AG04450 (cell line): ENCODE results near the gene MRRF. TPM values are rescaled to one million over a fixed set of nuclear protein-coding genes. Genes with fewer than 3 reads are reported as not detected.

Source experiments
- CTCF ChIA-PET: fragments of 300-600, 350-600 bp; formaldehyde crosslinking; extraction: SDS; loops from one replicate; lab custom pipeline; 2022; ENCODE audit warnings: antibody characterized with exemption, inconsistent platforms; lab: Charles Lee
- POLR2A ChIA-PET: fragments of 350-600 bp; formaldehyde crosslinking; extraction: SDS; loops from one replicate; lab custom pipeline; 2021; ENCODE audit warnings: antibody characterized with exemption, inconsistent platforms; lab: Yijun Ruan, JAX
- DNase-seq: peaks from one replicate; pipeline ENCODE4 v3.0.0-alpha.2; 2011; ENCODE audit warnings: low read depth, low spot score
- H3K27ac ChIP-seq: one replicate; pipeline ENCODE4 v1.5.1; 2012; ENCODE audit warnings: low read depth, low read length, control low read depth
- H3K27me3 ChIP-seq: one replicate; pipeline ENCODE4 v1.6.0; 2012; ENCODE audit warnings: low read length; ENCODE audit not compliant: control insufficient read depth, insufficient read depth
- H3K4me3 ChIP-seq: 2 replicates; pipeline ENCODE4 v1.5.1; 2011; ENCODE audit warnings: mild to moderate bottlenecking, low read depth, low read length, control low read depth
- H3K9me3 ChIP-seq: 2 replicates; pipeline ENCODE4 v1.5.1; 2012; ENCODE audit warnings: low read length; ENCODE audit not compliant: control insufficient read depth, insufficient read depth
- polyA plus RNA-seq: library from polyadenylated mRNA; depleted of rRNA; stranded (reverse); fragments of >200 nt; gene quantifications from 2 replicates; pipeline ENCODE4 v1.2.3, GENCODE V29; 2011
- TF ChIP-seq, protein P1 (sequence below): IDR thresholded peaks from 2 replicates; pipeline ENCODE4 v1.5.1; 2011; ENCODE audit warnings: low read depth, low read length, control low read depth, inconsistent platforms

The MRRF gene
- polyA plus RNA-seq, 1 experiment = 50.1 TPM

DNA sequence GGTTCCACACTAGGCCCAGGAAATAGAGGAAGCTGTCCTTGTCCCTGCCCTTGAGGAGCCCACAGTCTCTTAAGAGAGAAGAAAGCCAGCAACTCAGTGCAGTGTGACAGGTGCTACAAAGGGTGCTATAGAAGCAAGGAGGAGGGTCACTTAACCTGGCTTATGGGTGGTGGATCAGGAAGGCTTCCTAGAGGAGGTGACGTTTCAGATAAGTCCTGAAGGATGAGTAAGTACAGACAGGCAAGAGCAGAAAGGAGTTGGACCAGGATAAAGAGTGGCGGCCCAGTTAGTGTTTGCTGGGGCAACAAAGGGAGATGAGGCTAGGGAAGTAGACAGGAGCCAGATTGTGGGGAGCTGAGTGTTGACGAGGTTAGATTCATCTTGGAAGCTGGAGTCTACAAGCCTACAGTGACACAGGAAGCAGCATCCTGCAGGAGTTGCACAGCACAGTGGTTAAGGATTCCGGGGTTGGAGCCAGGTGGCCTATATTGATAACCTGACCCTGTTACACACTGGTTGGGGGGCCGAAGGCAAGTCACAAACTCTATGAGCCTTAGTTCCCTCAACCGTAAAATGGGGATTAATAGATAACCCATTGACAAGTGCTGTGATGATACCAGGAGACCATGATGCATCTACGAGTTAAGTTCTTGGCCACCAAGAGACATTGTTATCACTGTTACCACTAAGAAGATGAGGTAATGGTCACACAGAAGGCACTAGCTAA lies 30.5 kb upstream of the MRRF start:
- TF ChIP-seq, protein P1, sequence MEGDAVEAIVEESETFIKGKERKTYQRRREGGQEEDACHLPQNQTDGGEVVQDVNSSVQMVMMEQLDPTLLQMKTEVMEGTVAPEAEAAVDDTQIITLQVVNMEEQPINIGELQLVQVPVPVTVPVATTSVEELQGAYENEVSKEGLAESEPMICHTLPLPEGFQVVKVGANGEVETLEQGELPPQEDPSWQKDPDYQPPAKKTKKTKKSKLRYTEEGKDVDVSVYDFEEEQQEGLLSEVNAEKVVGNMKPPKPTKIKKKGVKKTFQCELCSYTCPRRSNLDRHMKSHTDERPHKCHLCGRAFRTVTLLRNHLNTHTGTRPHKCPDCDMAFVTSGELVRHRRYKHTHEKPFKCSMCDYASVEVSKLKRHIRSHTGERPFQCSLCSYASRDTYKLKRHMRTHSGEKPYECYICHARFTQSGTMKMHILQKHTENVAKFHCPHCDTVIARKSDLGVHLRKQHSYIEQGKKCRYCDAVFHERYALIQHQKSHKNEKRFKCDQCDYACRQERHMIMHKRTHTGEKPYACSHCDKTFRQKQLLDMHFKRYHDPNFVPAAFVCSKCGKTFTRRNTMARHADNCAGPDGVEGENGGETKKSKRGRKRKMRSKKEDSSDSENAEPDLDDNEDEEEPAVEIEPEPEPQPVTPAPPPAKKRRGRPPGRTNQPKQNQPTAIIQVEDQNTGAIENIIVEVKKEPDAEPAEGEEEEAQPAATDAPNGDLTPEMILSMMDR = no peak
- peaks cover 29% of the 10 kb centered on the region for H3K27me3 ChIP-seq
- ChIA-PET CTCF (no interaction called here), POLR2A (no interaction called here)
- H3K4me3 ChIP-seq = no peak overlapping the region
- no peak overlapping the region for H3K27ac ChIP-seq
- H3K9me3 ChIP-seq = no peaks in the 10 kb centered on the region
- no peak for DNase-seq

DNA sequence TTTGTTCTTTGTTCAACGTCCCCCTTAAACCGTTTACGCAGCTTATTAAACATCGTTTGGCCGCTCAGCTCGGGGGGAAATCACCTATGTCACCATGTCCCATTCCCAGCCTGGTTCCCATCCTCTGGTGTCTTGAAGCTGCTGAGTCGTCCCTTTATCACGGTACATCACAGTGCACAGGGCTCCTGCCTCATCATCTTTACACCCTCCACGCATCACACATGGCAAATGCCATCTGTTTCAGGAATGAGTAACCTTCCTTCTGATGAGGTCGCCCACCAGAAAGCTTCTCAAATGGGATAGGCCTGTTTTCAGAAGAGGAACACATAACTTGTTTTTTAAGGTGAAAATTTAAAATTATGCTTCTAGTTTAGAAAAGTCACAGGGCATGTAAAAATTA lies 28.0 kb upstream of the MRRF start:
- no peak overlapping the region for H3K4me3 ChIP-seq
- H3K27me3 ChIP-seq = peaks cover 10% of the 10 kb centered on the region
- TF ChIP-seq, protein P1 = no peak
- no peaks in the 10 kb centered on the region for H3K9me3 ChIP-seq
- no peak overlapping the region for H3K27ac ChIP-seq
- CTCF ChIA-PET = no interaction called here
- DNase-seq = no peak
- POLR2A ChIA-PET = no interaction called here

DNA sequence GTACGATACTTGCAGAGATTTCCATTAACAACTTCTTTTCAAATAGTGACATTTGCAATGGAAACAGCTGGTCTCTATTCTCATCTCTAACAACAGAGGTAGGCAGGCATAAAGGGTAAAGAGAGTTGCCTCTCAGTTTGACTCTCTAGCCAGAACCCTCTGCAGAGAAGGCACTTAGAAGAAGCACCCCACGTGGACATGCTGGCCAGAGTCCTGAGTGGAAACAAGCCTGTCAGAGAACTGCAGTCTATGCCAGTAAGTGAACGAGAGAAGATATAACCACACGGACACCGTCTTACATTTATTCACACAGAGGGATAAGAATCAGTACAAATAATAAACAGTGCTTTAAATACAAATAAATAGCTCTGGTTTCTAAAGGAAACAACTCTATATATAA lies 25.0 kb upstream of the MRRF start:
- Histone ChIP-seq H3K4me3 (no peak overlapping the region), H3K27me3 (no peaks in the 10 kb centered on the region), H3K27ac (no peak overlapping the region), H3K9me3 (no peaks in the 10 kb centered on the region)
- no peak for DNase-seq
- TF ChIP-seq, protein P1 = no peak
- POLR2A ChIA-PET = interaction anchor here (0.6 kb wide), 1 partner anchor 18 kb away, joined by 3 read pairs; no protein-coding TSS in a partner anchor
- CTCF ChIA-PET = no interaction called here

DNA sequence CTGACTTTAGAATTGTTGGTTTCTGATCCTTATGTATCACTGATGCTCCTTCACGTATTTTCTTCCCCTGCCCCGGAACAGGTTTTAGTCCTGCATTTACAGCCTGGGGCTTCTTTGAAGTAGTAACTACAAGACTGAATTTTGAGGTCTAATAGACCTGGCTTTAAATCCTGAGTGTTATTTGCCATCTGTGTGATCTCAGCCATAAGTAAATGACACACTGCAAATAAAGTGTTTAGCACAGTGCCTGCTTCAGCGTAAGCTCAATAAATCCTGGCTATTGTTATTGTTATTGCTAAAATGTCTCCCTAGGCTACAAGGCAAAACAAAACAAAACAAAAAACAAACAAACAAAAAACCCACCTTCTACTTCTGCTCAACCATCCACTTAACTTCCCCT lies 20.3 kb upstream of the MRRF start:
- H3K27ac ChIP-seq = no peak overlapping the region
- DNase-seq = no peak
- H3K9me3 ChIP-seq = no peaks in the 10 kb centered on the region
- H3K27me3 ChIP-seq = no peaks in the 10 kb centered on the region
- CTCF ChIA-PET = no interaction called here
- no peak overlapping the region for H3K4me3 ChIP-seq
- TF ChIP-seq, protein P1 = no peak
- POLR2A ChIA-PET = no interaction called here

DNA sequence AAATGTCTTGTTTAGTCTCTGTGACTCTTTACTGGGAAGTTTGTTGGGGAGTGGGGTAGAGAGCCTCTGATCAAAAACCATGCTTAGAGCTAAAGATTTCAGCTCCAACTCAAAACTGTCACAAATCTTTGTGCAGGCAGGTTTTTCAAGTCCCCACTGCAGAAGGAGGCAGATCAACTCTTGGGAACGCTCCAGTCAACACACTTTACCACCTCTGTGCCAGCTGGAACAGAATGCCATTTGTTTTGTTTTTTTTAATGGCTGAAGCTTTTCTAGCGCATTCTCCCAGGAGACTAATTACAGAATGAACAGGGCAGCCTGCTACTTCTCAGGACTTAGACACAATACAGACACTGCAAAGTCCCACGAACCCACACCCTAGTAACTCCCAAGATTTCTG lies 18.0 kb upstream of the MRRF start:
- DNase-seq = no peak
- ChIA-PET CTCF (interaction anchor here (0.9 kb wide), 1 partner anchor 104 kb away, joined by 4 read pairs; no protein-coding TSS in a partner anchor), POLR2A (no interaction called here)
- TF ChIP-seq, protein P1 = no peak
- H3K9me3 ChIP-seq = no peaks in the 10 kb centered on the region
- H3K27ac ChIP-seq = no peak overlapping the region
- H3K4me3 ChIP-seq = no peak overlapping the region
- no peaks in the 10 kb centered on the region for H3K27me3 ChIP-seq
